Mesendoderm (in vitro differentiated cells): ENCODE data around the gene TMEM184C.

ENCODE experiments used
- DNase-seq: peaks from one replicate; pipeline ENCODE4 v3.0.0; 2013
- H2AK5ac ChIP-seq: 2 replicates; pipeline ENCODE4 v1.6.1; 2013; ENCODE audit warnings: low read length, inconsistent platforms
- H2BK120ac ChIP-seq: 2 replicates; pipeline ENCODE4 v1.6.1; 2013; ENCODE audit warnings: low read depth, mild to moderate bottlenecking, low read length, moderate library complexity, mixed read lengths
- H2BK15ac ChIP-seq: replicated peaks from 2 replicates; pipeline ENCODE4 v1.6.1; 2013; ENCODE audit warnings: low read depth, mild to moderate bottlenecking, moderate library complexity
- H2BK5ac ChIP-seq: 2 replicates; pipeline ENCODE4 v1.6.1; 2013; ENCODE audit warnings: low read length, inconsistent platforms
- H3K18ac ChIP-seq: 2 replicates; pipeline ENCODE4 v1.6.1; 2013; ENCODE audit warnings: mild to moderate bottlenecking, low read length, mixed read lengths
- H3K23ac ChIP-seq: one replicate; pipeline ENCODE4 v1.6.1; 2013; ENCODE audit warnings: low read length
- H3K27ac ChIP-seq: 2 replicates; pipeline ENCODE4 v1.5.1; 2013; ENCODE audit warnings: low read depth, mild to moderate bottlenecking, inconsistent platforms, low read length, moderate library complexity
- H3K27me3 ChIP-seq: 2 replicates; pipeline ENCODE4 v1.6.1; 2013; ENCODE audit warnings: low read length, control low read depth, mild to moderate bottlenecking, inconsistent platforms; ENCODE audit not compliant: insufficient read depth, poor library complexity
- H3K36me3 ChIP-seq: 2 replicates; pipeline ENCODE4 v1.6.1; 2013; ENCODE audit warnings: low read length, inconsistent platforms; ENCODE audit not compliant: control insufficient read depth, insufficient read depth
- H3K4ac ChIP-seq: one replicate; pipeline ENCODE4 v1.6.1; 2013; ENCODE audit warnings: low read depth, mild to moderate bottlenecking, low read length, moderate library complexity
- H3K4me1 ChIP-seq: 2 replicates; pipeline ENCODE4 v1.6.1; 2013; ENCODE audit warnings: low read depth, low read length, inconsistent platforms; ENCODE audit not compliant: control insufficient read depth
- H3K4me2 ChIP-seq: 2 replicates; pipeline ENCODE4 v1.6.1; 2013; ENCODE audit warnings: low read length
- H3K4me3 ChIP-seq: 2 replicates; pipeline ENCODE4 v1.5.1; 2013; ENCODE audit warnings: mild to moderate bottlenecking, low read length
- H3K56ac ChIP-seq: one replicate; pipeline ENCODE4 v1.6.1; 2013; ENCODE audit warnings: low read length
- H3K79me1 ChIP-seq: 2 replicates; pipeline ENCODE4 v1.6.1; 2013; ENCODE audit warnings: low read length, inconsistent platforms
- H3K79me2 ChIP-seq: 2 replicates; pipeline ENCODE4 v1.6.1; 2013; ENCODE audit warnings: mild to moderate bottlenecking, low read length; ENCODE audit not compliant: control insufficient read depth, insufficient read depth
- H3K9ac ChIP-seq: 2 replicates; pipeline ENCODE4 v1.6.1; 2013; ENCODE audit warnings: low read length, inconsistent platforms
- H4K5ac ChIP-seq: one replicate; pipeline ENCODE4 v1.6.1; 2013; ENCODE audit warnings: low read length
- H4K8ac ChIP-seq: one replicate; pipeline ENCODE4 v1.6.1; 2013; ENCODE audit warnings: low read depth, mild to moderate bottlenecking, control low read depth, low read length, moderate library complexity
- WGBS: extraction: QIAGEN DNeasy Blood & Tissue Kit; methylation state at CpG from one replicate; pipeline ENCODE4 v1.1.7; 2013; ENCODE audit warnings: low lambda C conversion rate, missing lambda C conversion rate; ENCODE audit not compliant: insufficient coverage; ENCODE audit errors: extremely low coverage; 5-methylcytosine and 5-hydroxymethylcytosine counted together

Gene TMEM184C

DNA sequence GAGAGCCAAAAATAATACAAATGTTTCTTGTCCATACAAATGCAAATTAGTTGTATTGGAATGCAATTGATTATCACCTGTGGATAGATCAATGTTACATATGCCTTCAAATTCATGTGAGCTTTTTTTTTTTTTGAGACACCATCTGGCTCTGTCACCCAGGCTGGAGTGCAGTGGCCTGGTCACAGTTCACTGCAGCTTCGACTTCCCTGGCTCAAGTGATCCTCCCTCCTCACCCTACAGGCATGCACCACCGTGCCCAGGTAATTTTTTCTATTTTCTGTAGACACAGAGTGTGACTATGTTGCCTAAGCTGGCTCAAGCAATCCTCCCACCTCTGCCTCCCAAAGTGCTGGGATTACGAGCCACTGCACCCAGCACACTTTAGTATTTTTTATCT is 38.6 kb upstream of the TMEM184C start:
- Histone ChIP-seq H3K36me3 (no peaks in the 10 kb centered on the region), H3K79me2 (no peaks in the 10 kb centered on the region), H4K5ac (no peak overlapping the region), H3K27ac (no peak overlapping the region), H3K23ac (no peak overlapping the region), H3K4me3 (no peak overlapping the region), H4K8ac (no peak overlapping the region), H2BK120ac (no peak overlapping the region), H2AK5ac (no peak overlapping the region), H2BK15ac (no peak overlapping the region), H2BK5ac (no peak overlapping the region), H3K9ac (no peak overlapping the region), H3K79me1 (no peaks in the 10 kb centered on the region), H3K4ac (no peak overlapping the region), H3K18ac (no peak overlapping the region), H3K4me2 (no peak overlapping the region), H3K27me3 (no peaks in the 10 kb centered on the region), H3K4me1 (no peaks in the 10 kb centered on the region), H3K56ac (no peak overlapping the region)
- WGBS, result no CpG with 5 or more reads among the region's 3 CpGs
- no peak for DNase-seq

DNA sequence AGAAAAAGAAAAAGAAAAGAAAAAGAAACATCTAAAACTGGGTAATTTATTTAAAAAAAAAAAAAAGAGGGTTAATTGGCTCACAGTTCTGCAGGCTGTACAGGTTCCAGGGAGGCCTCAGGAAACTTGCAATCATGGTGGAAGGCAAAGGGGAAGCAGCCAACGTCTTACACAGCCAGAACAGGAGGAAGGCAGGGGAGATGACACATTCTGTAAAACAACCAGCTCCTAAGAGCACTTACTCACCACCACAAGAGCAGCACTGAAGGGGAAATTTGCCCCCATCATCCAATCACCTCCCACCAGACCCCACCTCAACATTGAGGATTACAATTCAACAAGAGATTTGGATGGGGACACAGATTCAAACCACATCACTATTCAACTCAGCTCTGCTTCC is 36.8 kb upstream of the TMEM184C start:
- Histone ChIP-seq H3K4ac (no peak overlapping the region), H2BK15ac (no peak overlapping the region), H3K4me3 (no peak overlapping the region), H3K9ac (no peak overlapping the region), H4K8ac (no peak overlapping the region), H3K56ac (no peak overlapping the region), H3K79me1 (no peaks in the 10 kb centered on the region), H3K4me2 (no peak overlapping the region), H2BK5ac (no peak overlapping the region), H3K23ac (no peak overlapping the region), H3K27me3 (no peaks in the 10 kb centered on the region), H2BK120ac (no peak overlapping the region), H2AK5ac (no peak overlapping the region), H3K18ac (no peak overlapping the region), H4K5ac (no peak overlapping the region), H3K27ac (no peak overlapping the region), H3K4me1 (no peaks in the 10 kb centered on the region), H3K79me2 (no peaks in the 10 kb centered on the region), H3K36me3 (no peaks in the 10 kb centered on the region)
- no CpG with 5 or more reads among the region's 1 CpG for WGBS
- no peak for DNase-seq

DNA sequence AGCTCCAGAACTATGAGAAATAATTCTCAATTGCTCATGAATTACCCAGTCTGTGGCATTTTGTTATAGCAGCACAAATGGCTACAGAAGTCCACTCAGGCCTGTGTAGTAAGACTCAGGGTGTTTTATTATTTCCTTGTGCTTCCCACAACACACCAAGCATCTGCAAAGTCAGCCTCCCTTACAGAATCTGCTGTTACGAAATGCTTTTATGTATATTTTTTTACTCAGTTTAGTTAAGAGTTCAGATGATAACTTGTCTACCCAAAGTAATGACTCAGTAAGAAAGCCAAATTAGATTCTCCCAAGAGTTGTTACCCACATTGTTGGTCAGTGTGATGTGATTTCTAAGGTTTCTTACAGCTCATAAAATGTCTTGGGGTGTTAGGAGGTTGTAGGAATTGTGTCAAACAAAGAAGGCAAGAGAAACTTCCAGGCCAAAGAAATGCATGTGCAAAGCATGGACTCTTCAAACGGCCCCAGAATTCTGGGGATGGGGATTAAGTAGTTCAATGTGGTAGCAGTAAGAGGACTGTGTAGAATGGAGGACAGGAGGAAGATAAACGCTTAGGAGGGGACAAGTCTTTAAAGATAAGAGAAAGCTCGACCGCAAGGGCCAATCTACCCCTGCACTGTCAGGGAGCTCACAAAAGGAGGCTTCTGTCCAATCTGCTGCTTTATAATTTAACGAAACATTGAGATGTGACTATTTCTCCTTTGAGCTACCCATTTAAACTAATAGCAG is 35.4 kb upstream of the TMEM184C start:
- H2BK15ac ChIP-seq, result no peak overlapping the region

DNA sequence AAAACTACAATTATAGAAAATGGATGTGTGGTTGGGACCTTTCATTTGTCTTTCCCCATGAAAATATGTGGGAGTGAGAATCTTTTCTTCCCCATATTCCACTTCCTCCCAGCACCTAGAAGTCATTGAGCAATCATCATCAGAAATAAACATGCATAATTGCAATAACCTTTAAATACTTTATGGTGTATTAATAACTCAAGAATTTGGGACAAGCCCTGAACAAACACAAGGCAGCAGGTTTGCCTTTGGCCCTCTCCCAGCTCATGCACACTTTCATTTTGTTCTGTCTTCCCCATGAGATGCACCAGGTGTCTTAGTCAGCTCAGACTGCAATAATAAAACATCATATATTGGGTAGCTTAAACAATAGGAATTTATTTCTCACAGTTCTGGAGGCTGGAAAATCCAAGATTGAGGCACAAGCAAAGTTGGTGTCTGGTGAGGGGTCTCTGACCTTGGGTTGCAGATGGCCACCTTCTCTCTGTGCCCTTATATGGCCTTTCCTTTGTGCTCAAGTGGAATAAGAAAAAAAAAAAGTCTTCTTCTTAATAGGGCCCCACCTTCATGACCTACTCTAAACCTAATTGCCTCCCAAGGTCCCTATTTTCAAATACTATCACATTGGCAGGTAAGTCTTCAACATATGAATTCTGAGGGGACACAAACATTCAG is 34.7 kb upstream of the TMEM184C start:
- Histone ChIP-seq H2BK5ac (no peak overlapping the region), H3K36me3 (no peaks in the 10 kb centered on the region), H3K18ac (no peak overlapping the region), H3K56ac (no peak overlapping the region), H3K79me1 (no peaks in the 10 kb centered on the region), H3K4ac (no peak overlapping the region), H4K5ac (no peak overlapping the region), H3K27ac (no peak overlapping the region), H2BK120ac (no peak overlapping the region), H4K8ac (no peak overlapping the region), H3K79me2 (no peaks in the 10 kb centered on the region), H3K4me2 (no peak overlapping the region), H3K4me3 (no peak overlapping the region), H2AK5ac (no peak overlapping the region), H3K9ac (no peak overlapping the region), H3K27me3 (no peaks in the 10 kb centered on the region), H2BK15ac (no peak overlapping the region), H3K4me1 (no peaks in the 10 kb centered on the region), H3K23ac (no peak overlapping the region)
- DNase-seq, result no peak

More for the DNA sequence above, 35.4 kb upstream of the TMEM184C start:
- DNase-seq, result no peak
- no peaks in the 10 kb centered on the region for H3K36me3 ChIP-seq
- WGBS, result no CpG with 5 or more reads among the region's 6 CpGs
- no peak overlapping the region for H3K18ac ChIP-seq
- no peak overlapping the region for H3K4me2 ChIP-seq
- no peak overlapping the region for H3K4ac ChIP-seq
- no peak overlapping the region for H3K27ac ChIP-seq
- no peak overlapping the region for H2AK5ac ChIP-seq
- H2BK120ac ChIP-seq, result no peak overlapping the region
- no peak overlapping the region for H3K9ac ChIP-seq
- no peaks in the 10 kb centered on the region for H3K79me1 ChIP-seq
- H3K79me2 ChIP-seq, result no peaks in the 10 kb centered on the region
- no peak overlapping the region for H4K5ac ChIP-seq
- no peaks in the 10 kb centered on the region for H3K27me3 ChIP-seq
- no peak overlapping the region for H2BK5ac ChIP-seq
- H4K8ac ChIP-seq, result no peak overlapping the region
- H3K4me3 ChIP-seq, result no peak overlapping the region
- H3K23ac ChIP-seq, result no peak overlapping the region
- H3K4me1 ChIP-seq, result no peaks in the 10 kb centered on the region
- H3K56ac ChIP-seq, result no peak overlapping the region

DNA sequence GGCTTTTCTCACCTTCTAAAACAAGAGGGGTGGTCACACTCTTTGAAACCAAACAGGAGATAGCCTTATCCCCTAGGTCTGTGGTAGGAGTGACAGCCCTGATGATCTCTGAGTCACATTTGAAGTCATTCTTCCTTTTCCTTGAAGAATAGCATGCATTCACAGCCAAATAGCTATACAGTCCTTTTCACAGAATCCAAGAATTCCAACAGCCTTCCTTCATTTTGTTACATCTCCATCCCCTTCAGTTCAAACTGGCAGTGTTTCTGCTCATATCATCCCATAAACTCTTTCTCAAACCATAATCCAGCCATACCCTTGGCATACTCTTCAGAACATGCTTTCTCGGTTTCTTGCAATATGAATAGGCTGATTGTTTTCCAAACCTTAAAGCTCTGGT is 33.3 kb upstream of the TMEM184C start:
- H3K9ac ChIP-seq, result no peak overlapping the region
- H3K4me3 ChIP-seq, result no peak overlapping the region
- no peak overlapping the region for H2BK120ac ChIP-seq
- no peak overlapping the region for H3K27ac ChIP-seq
- no peak overlapping the region for H4K5ac ChIP-seq
- H3K27me3 ChIP-seq, result no peaks in the 10 kb centered on the region
- no peak overlapping the region for H3K4me2 ChIP-seq
- no peak overlapping the region for H2BK5ac ChIP-seq
- H3K23ac ChIP-seq, result no peak overlapping the region
- H3K4ac ChIP-seq, result no peak overlapping the region
- no peak for DNase-seq
- H3K56ac ChIP-seq, result no peak overlapping the region
- H3K79me2 ChIP-seq, result no peaks in the 10 kb centered on the region
- H3K79me1 ChIP-seq, result no peaks in the 10 kb centered on the region
- H3K18ac ChIP-seq, result no peak overlapping the region
- no CpG with 5 or more reads among the region's 1 CpG for WGBS
- no peak overlapping the region for H4K8ac ChIP-seq
- no peak overlapping the region for H2AK5ac ChIP-seq
- no peaks in the 10 kb centered on the region for H3K36me3 ChIP-seq
- H2BK15ac ChIP-seq, result no peak overlapping the region
- no peaks in the 10 kb centered on the region for H3K4me1 ChIP-seq

DNA sequence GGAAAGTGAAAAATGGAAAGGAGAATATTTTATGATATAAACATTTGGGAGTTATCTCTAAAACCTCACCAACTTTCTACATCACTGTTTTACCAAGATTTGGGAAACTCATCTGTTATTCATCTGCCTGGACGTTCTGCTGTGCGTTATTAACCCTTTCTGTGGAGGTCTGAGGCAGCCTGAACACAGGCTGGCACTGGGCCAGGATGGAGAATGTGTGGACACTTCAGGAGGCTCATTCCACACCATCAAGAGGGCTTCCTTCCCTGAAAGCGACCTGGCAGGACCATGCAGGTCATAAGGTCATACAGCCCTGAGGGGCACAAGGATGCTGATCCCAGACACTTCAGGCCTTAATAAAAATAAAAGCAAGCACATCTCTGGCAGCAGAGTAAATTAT is 31.2 kb upstream of the TMEM184C start:
- Histone ChIP-seq H3K56ac (no peak overlapping the region), H3K79me1 (no peaks in the 10 kb centered on the region), H4K5ac (no peak overlapping the region), H2AK5ac (no peak overlapping the region), H3K4me2 (no peak overlapping the region), H3K9ac (no peak overlapping the region), H3K27ac (no peak overlapping the region), H3K79me2 (no peaks in the 10 kb centered on the region), H2BK15ac (no peak overlapping the region), H3K4me3 (no peak overlapping the region), H3K27me3 (no peaks in the 10 kb centered on the region), H3K4ac (no peak overlapping the region), H4K8ac (no peak overlapping the region), H3K18ac (no peak overlapping the region), H3K36me3 (no peaks in the 10 kb centered on the region), H3K23ac (no peak overlapping the region), H2BK120ac (no peak overlapping the region), H3K4me1 (no peaks in the 10 kb centered on the region), H2BK5ac (no peak overlapping the region)
- DNase-seq, result no peak
- WGBS, result no CpG with 5 or more reads among the region's 3 CpGs
